Ishikawa (cell line): ENCODE results near the gene EFCAB9.
A peak's percentile ranks its signal among the peaks of the same experiment; 100 is the strongest.

Source experiments
- CEBPB ChIP-seq: IDR thresholded peaks from 2 replicates; pipeline ENCODE4 v1.6.1; 2012
- CREB1 ChIP-seq: IDR thresholded peaks from 2 replicates; pipeline ENCODE4 v1.6.1; 2012; ENCODE audit warnings: low read depth
- EGR1 ChIP-seq: IDR thresholded peaks from 2 replicates; pipeline ENCODE4 v1.6.1; 2012
- EP300 ChIP-seq: IDR thresholded peaks from 2 replicates; pipeline ENCODE4 v1.6.1; 2012; ENCODE audit warnings: borderline replicate concordance
- FOXM1 ChIP-seq: IDR thresholded peaks from 2 replicates; pipeline ENCODE4 v1.6.1; 2012; ENCODE audit warnings: low read depth, borderline replicate concordance
- NFIC ChIP-seq: IDR thresholded peaks from 2 replicates; pipeline ENCODE4 v1.6.1; 2012
- RAD21 ChIP-seq: IDR thresholded peaks from 2 replicates; pipeline ENCODE4 v1.6.1; 2012; ENCODE audit warnings: low read depth
- REST ChIP-seq: IDR thresholded peaks from 2 replicates; pipeline ENCODE4 v1.6.1; 2012; ENCODE audit warnings: low read depth, mild to moderate bottlenecking
- TAF1 ChIP-seq: IDR thresholded peaks from 2 replicates; pipeline ENCODE4 v1.6.1; 2012; ENCODE audit warnings: low read depth, mild to moderate bottlenecking
- TCF12 ChIP-seq: IDR thresholded peaks from 2 replicates; pipeline ENCODE4 v1.6.1; 2012; ENCODE audit warnings: low read depth
- TEAD4 ChIP-seq: IDR thresholded peaks from 2 replicates; pipeline ENCODE4 v1.6.1; 2012
- YY1 ChIP-seq: IDR thresholded peaks from 2 replicates; pipeline ENCODE4 v1.6.1; 2012; ENCODE audit warnings: low read depth
- ZBTB7A ChIP-seq: IDR thresholded peaks from 2 replicates; pipeline ENCODE4 v1.6.1; 2012; ENCODE audit warnings: low read depth
- TF ChIP-seq, protein P1 (sequence below): IDR thresholded peaks from 2 replicates; pipeline ENCODE4 v1.6.1; 2012
- TF ChIP-seq, protein P2 (sequence below): IDR thresholded peaks from 2 replicates; pipeline ENCODE4 v1.6.1; 2012

EFCAB9 gene

GRCh38 chr5:172245046-172245445 is 51.1 kb downstream of the EFCAB9 start:
- TF ChIP-seq CREB1 (no peak), ZBTB7A (no peak), NFIC (no peak), REST (no peak), EGR1 (no peak), TAF1 (no peak), TCF12 (no peak), TEAD4 (no peak), CEBPB (no peak), FOXM1 (no peak), RAD21 (no peak), YY1 (no peak), EP300 (no peak)
- TF ChIP-seq, protein P1, sequence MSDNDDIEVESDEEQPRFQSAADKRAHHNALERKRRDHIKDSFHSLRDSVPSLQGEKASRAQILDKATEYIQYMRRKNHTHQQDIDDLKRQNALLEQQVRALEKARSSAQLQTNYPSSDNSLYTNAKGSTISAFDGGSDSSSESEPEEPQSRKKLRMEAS: no peak
- TF ChIP-seq, protein P2, sequence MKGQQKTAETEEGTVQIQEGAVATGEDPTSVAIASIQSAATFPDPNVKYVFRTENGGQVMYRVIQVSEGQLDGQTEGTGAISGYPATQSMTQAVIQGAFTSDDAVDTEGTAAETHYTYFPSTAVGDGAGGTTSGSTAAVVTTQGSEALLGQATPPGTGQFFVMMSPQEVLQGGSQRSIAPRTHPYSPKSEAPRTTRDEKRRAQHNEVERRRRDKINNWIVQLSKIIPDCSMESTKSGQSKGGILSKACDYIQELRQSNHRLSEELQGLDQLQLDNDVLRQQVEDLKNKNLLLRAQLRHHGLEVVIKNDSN: no peak

- TF ChIP-seq TAF1 (no peak), REST (no peak), YY1 (no peak)
These were observed 51.7 kb downstream of the EFCAB9 start for GRCh38 chr5:172245703-172246125.

- TF ChIP-seq EP300: no peak
- TF ChIP-seq TEAD4: 0 out of 2 replicates have a peak, but pooled peaks have one; percentile 5
- no peak for TF ChIP-seq YY1
- no peak for TF ChIP-seq TCF12
These were observed 54.7 kb downstream of the EFCAB9 start for GRCh38 chr5:172248637-172249036.

- TF ChIP-seq NFIC (no peak), FOXM1 (no peak), YY1 (no peak), TAF1 (no peak), EGR1 (no peak), EP300 (no peak), TCF12 (no peak), CEBPB (no peak), CREB1 (no peak), TEAD4 (no peak), ZBTB7A (no peak), RAD21 (no peak), REST (no peak)
- TF ChIP-seq, protein P1: no peak
- TF ChIP-seq, protein P2: no peak
These were observed 57.4 kb downstream of the EFCAB9 start for GRCh38 chr5:172251419-172251818.

GRCh38 chr5:172252501-172252900 is 58.5 kb downstream of the EFCAB9 start:
- TF ChIP-seq, protein P1: no peak
- TF ChIP-seq FOXM1 (no peak), TAF1 (no peak), YY1 (no peak), TEAD4 (no peak), CREB1 (no peak), ZBTB7A (no peak), EGR1 (no peak), CEBPB (no peak), EP300 (no peak), REST (no peak), NFIC (no peak), TCF12 (no peak), RAD21 (no peak)
- TF ChIP-seq, protein P2: no peak
